ENCODE data around the gene RPS6KA6.
"Not testable (repeated sequence)": the region's sequence is repeated elsewhere in the genome, so short reads cannot be mapped to it uniquely, and the experiment has no call there.

RPS6KA6 gene

DNA sequence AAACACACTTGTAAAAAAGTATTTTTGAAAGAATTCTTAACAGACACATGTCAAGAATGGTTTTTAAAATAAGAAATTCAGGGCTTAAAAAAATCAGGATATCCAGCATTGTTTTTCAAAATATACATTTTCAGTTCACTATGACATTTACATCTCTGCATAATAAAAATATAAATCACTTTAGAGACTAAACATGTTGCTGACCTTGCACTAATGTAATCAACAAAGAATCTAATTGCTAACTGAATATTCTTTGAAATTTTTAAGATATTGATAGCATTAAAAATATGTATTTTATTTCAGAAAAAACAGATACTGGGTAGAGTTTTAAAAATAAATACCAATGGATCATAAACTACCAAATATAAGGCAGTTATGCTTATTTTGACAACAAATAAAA lies 26.4 kb downstream of the RPS6KA6 start:
- DNase-seq, result no peak

DNA sequence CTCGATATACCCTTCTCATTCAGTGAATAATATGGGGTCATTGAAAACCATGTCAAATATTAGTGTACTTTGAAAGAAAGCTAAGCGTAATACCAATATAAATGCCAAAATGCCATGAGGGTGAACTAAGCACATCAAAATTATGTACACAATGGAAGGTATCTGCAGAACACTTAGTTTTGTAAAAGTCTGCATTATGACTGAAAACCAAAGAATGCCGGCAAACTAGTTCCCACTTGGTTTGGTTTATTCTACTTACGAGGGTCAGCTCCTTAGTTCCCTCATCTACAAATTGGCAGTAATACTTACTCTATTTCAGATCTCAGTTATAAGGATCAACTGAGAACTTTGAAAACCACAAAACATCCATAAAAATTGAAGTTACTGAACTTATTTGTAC lies 27.3 kb downstream of the RPS6KA6 start:
- DNase-seq, result no peak

DNA sequence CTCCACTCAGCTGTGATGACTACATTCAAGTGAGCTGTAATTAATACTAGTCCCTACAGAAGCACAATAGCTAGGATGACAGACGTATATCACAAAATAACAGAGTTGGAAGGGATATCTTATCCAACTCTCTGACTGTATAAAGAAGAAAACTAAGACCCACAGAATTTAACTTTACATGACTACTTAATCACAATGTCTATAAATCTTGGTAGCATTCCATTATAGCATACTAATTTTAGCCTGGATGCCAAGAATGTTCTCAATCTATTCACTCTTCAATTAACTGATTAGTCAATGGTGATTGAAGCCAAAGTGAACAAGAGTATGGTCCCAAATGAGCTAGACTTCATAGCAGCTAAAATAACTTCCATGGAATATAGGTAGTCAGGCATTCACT lies 31.2 kb downstream of the RPS6KA6 start:
- DNase-seq, result no peak

DNA sequence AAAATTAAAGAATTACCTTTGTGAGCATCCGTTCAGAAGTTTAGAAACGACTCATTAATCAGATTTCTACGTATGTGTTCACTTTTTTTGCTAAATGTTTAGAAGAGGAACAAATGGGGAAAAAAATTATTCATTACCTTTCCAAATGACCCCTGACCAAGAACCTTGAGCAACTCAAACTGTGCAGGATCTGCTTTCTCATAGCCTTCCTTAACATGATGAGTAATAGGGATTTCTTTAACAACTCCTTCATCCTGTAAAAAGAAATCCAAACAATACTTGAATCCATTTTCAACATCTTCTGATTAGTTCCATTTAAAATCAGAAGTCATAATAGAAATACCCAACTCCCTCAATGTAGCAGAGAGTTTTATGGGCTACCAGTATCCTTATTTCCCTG lies 32.1 kb downstream of the RPS6KA6 start:
- DNase-seq, result no peak

DNA sequence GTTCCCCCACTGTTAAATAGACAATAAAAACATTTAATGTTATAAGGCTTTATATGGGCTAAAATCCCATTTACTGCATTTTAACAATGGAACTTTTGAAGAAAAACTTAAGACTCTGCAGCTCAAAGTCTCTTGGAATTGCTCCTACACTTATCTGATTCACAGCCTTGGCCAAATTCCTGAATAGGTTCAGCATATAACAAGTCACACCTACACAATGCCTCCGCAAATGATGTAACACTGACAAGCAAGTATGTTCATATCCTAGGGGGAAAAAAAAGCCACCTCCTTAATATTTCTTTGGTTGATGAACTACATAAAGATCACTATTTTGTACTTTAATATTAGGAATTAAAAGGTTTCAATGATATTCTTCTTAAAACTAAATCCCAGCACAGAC lies 34.5 kb downstream of the RPS6KA6 start:
- DNase-seq, result no peak

DNA sequence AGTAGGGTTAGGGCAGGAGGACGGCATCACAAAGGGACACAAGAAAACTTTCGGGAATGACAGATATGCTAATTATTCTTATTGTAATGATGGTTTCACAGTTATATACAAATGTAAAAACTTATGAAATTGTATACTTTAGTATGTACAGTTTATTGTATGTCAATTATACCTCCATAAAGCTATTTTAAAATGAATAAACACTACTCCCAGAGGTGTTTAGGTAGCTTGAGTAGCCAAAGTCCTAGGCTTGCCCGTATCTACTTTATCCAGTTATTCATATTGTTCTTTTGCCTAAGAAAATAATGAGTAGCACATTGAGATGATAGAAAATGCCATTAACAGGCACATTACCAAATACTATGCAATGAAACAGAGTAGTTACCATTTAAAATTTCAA lies 43.0 kb downstream of the RPS6KA6 start:
- no peak for DNase-seq

DNA sequence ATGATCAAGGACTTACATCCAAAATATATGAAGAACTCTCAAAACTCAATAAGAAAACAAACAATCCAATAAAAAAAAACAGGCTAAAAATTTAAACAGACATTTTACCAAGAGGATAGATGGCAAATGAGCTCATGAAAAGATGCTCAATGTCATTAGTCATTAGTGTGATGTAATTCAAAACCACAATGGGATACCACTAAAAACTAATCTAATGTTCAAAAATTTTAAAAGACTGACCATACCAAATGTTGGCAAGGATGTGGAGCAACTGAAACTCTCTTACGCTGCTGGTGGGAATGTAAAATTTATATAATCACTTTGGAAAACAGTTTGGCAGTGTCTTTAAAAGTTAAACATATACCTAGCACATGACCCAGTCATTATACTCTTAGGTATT lies 43.7 kb downstream of the RPS6KA6 start:
- DNase-seq, result no peak

DNA sequence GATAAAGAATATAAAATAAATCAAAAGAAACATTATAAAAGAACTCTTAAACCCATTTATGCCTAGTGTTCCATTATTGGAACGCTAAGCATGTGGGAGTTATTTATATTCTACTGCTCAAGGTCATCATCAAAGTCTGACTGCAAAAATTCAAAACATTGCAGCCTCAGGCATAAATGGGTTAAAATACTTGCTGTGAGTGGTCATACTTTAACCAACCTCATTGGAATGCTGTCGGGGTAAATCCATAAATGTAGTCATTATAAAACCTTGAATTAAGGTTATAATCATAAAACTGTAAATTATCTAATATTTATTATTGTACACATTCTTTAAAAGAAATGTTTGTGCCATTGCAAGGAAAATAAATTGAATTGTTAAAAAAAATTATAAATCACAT lies 55.0 kb downstream of the RPS6KA6 start:
- no peak for DNase-seq

DNA sequence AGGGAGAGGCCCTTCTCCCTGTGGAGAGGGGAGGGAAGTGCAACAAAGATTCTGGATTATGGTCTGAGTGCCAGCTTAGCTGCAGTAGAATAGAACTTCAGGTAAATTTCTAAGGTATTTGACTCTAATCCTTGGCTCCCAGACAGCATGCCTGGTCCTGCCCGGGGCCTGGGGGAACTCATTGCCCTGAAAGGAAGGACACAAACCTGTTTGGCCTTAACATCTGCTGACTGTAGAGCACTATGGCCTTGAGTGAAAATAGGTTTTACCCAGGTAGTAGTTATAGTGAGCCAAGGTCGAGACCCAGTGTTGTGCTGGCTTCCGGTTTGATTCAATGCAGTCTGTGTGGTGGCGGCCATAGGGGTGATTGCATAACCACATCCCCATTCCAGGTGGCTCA lies 64.4 kb downstream of the RPS6KA6 start:
- no peak for DNase-seq

DNA sequence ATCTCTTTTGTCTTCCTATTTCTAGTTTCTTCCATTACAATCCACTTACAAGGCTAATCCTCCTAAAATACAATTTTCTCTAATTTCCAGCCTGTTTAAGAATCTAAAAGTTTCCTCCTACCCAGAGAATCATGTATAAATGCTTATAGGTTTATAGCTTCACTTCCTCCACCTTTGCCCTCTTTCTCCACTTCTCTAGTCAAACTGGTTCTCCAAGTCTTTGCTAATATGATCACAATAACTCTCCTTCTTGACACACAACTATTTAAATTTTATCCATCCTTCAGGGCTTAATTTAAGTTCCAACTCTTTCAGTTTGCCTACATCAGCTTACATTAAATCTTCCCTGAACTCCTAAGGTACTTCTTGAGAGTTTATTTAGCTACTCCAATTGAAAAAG lies 69.2 kb downstream of the RPS6KA6 start:
- no peak for DNase-seq

DNA sequence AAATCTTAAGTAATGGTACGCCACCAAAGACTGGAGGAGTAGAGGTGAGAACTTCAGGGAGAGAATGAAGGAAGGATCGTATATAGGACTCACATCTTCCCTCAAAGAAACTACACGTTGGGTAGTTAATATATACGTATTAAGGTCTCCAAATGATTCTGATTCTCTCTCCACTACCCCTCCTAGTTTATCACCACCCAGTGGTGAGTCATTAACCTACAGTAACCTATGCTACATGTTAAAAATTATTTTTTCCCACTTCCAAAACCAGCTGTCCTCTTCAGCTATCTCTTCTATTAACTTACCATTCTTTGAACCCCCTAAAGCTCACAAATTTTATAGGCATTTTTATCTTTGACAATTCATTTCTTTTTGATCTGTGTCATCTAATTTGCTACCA lies 69.7 kb downstream of the RPS6KA6 start:
- DNase-seq, result no peak

DNA sequence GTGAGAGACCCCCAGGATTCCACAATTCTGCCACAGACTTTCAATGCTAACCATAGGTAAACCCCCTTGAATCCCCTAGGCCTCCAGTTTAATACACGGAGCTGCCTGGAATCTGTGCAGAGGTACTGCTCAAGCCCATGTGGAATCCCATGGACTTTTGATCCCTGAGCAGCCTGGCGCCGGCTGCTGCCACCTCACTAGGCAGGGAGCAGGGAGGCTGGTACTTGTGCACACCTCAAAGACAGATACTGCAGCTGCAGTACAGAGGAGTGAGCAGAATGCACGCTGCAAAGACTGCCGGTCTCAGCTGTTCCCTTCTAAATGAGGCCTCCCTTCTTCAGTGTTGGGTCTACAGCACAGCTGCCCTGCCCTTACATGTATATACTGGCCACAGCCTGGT lies 79.4 kb downstream of the RPS6KA6 start:
- no peak for DNase-seq

DNA sequence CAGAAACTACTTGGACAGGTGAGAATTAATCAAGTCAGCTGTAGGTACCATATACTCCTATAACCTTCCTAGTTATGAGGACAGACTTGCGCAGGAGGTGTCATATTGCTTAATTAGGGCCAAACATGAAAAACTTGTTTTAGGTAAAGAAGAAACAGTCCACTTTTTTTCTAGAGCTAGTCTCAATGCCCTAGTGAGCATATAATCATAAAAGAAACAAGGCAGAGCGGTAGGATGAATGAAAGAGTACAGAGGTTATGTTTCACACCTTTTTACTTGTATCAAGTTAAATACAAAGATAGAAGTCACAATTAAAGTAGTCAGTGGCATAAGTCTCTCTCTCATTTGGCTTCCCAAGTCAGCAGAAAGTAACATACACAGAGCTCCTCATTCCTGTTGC lies 88.9 kb downstream of the RPS6KA6 start:
- no peak for DNase-seq

DNA sequence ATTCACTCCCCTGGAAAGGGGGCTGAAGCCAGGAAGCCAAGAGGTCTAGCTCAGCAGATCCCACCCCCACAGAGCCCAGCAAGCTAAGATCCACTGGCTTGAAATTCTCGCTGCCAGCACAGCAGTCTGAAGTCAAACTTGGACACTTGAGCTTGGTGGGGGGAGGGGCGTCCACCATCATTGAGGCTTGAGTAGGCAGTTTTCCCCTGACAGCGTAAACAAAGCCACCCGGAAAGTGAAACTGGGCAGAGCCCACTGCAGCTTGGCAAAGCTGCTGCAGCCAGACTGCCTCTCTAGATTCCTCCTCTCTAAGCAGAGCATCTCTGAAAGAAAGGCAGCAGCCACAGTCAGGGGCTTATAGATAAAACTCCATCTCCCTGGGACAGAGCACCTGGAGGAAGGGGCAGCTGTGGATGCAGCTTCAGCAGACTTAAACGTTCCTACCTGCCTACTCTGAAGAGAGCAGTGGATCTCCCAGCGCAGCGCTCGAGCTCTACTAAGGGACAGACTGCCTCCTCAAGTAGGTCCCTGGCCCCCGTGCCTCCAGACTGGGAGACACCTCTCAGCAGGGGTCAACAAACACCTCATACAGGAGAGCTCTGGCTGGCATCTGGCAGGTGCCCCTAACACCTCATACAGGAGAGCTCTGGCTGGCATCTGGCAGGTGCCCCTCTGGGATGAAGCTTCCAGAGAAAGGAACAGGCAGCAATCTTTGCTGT lies 108.4 kb downstream of the RPS6KA6 start:
- DNase-seq, result not testable (repeated sequence)

DNA sequence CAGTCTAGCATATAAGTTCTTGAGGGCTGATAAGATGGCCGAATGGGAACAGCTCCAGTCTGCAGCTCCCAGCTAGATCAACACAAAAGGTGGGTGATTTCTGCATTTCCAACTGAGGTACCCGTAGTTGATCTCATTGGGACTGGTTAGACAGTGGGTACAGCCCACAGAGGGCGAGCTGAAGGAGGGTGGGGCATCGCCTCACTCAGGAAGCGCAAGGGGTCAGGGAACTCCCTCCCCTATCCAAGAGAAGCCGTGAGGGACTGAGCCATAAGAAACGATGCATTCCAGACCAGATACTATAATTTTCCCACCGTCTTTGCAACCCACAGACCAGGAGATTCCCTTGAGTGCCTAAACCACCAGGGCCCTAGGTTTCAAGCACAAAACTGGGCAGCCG lies 109.0 kb downstream of the RPS6KA6 start:
- no peak for DNase-seq

DNA sequence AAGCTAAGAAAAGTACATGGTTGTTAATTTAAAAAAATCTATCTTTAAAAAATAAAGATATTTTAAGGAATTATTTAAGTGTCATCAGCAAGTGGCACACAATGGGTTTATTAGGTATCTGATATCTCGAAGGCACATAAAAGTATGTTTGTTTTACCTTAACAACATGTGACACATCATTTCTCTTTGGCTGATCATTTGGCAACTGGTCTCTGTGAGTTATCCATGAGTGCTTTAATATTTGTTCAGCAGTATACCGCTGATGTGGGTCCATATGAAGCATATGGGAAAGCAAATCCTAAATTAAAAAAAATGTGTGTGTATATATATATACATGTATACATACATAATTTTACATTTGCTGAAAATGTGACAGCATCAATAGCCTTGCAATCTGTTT lies 123.2 kb downstream of the RPS6KA6 start:
- DNase-seq, result no peak

DNA sequence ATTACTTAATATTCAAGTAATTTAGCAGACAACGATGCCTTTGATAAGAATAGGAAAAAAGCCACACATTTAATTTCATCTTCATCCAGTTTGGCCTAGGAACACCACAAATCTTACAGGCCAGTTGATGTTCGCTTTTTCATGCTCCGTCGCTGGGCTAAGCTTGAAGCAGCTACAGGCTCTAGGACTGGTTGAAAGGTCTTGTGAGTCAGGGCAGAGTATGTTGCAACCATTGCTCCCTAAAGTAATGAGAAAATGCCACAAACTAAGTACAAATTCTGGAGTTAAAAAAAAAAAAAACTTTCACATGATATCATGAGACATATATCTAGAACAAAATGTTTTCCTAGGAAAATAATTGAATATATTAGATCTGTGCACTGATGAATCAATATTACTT lies 123.8 kb downstream of the RPS6KA6 start:
- no peak for DNase-seq

DNA sequence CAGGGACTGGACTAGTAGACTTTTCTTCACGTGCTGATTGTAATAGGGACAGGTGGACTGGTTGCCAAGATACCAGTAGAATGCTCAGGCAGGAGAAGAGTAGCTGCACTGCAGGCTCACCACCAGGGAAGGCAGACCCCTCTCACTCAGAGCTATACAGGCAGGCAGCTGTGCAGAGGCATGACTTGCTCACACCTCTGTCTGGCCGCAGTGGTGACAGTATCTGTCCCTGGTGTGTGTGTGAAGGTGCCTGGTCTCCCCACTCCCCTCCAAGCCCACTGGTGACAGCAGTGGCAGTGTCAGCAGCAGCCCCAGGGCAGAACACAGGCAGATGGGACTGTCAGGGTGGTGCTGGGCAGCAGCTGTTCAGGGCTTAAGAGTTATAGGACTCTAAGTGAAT lies 140.7 kb downstream of the RPS6KA6 start:
- DNase-seq, result no peak

DNA sequence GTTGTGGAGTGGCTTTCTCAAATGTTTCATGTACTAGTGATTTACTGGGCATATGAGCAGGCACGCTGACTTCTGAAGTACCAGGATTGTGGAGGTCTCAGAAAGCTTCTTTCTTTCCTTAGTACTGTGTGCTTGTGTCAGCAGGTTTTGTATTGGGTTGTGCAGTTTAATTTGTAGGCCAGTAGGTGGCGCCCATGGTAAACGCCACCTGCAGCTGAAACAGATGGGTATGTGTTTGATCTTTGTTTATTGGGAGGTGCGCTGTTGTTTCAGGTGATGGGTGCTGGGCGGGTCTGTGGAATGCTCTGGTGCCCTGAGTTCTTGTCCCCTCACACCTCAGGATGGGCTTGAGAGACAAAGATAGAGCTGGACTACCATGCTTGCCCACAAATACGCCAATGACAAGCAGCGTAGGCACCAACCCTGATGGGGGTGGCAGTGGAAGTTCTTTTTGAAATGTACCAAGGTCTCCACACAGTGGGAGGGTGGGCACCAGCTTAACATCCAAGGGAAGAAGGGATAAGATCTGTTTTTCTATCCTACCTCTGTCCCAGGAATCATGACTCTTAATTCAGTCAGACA lies 141.5 kb downstream of the RPS6KA6 start:
- DNase-seq, result peak in 1 of 2 donors; percentile 0

DNA sequence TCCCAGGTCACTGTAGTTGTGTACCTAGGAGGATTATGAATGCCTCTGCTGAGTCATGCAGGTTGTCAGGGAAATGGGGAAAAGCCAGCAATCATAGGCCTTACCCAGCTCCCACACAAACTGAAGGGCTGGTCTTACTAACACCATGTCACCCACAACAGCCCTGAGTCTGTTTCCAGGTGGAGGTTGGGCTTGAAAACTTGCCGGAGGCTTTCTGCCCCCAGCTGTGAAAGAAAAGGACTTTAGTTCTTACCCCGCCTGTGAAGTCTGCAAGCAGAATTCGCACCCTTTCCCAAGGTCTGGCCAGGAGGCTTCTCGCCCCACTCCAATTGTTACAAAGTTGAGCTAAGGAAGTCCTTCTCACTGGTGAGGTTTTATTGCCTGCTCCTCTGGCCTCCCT lies 143.9 kb downstream of the RPS6KA6 start:
- DNase-seq, result no peak
